Anterior cingulate cortex (tissue), 58 donors: ENCODE data around the gene SLC38A6.

Source experiments
- DNase-seq, 58 donors: peaks; one replicate each; lab custom pipeline; 2025; lab: John Stamatoyannopoulos, UW

The SLC38A6 gene

GRCh38 chr14:60980811-60981632 lies at the start of gene SLC38A6, which contains the start of gene TRMT5:
SLC38A6 (plus strand) TSS chr14:60981245; CDS start chr14:60981278, 33 bp downstream.
TRMT5 (minus strand) TSS chr14:60981079; CDS start chr14:60980973, 106 bp downstream.
- peak; percentile 53 to 96 (median 92) for DNase-seq

GRCh38 chr14:60933920-60934655 lies 47.0 kb upstream of the SLC38A6 start:
- no peak for DNase-seq

GRCh38 chr14:60935319-60935718 lies 45.7 kb upstream of the SLC38A6 start:
- DNase-seq, result no peak

GRCh38 chr14:60943637-60944032 lies 37.4 kb upstream of the SLC38A6 start:
- DNase-seq, result no peak

GRCh38 chr14:60944204-60944603 lies 36.8 kb upstream of the SLC38A6 start:
- DNase-seq, result no peak

- no peak for DNase-seq
Measured at GRCh38 chr14:60945984-60946383, 35.1 kb upstream of the SLC38A6 start.

- no peak for DNase-seq
Measured at GRCh38 chr14:60946773-60947172, 34.3 kb upstream of the SLC38A6 start.

GRCh38 chr14:60951776-60952435 lies 29.1 kb upstream of the SLC38A6 start:
- DNase-seq, result no peak

- no peak for DNase-seq
Measured at GRCh38 chr14:60956202-60956601, 24.8 kb upstream of the SLC38A6 start.

GRCh38 chr14:60956632-60957031 lies 24.4 kb upstream of the SLC38A6 start:
- no peak for DNase-seq

- DNase-seq, result no peak
Measured at GRCh38 chr14:60958146-60958545, 22.9 kb upstream of the SLC38A6 start.

- DNase-seq, result no peak
Measured at GRCh38 chr14:60963761-60964160, 17.3 kb upstream of the SLC38A6 start.

GRCh38 chr14:60964904-60965303 lies 16.1 kb upstream of the SLC38A6 start:
- DNase-seq, result no peak

GRCh38 chr14:60965402-60965801 lies 15.6 kb upstream of the SLC38A6 start:
- no peak for DNase-seq

GRCh38 chr14:60968099-60968498 lies 12.9 kb upstream of the SLC38A6 start:
- DNase-seq, result no peak

GRCh38 chr14:60968671-60969070 lies 12.4 kb upstream of the SLC38A6 start:
- DNase-seq, result no peak

- DNase-seq, result no peak
Measured at GRCh38 chr14:60970146-60970545, 10.9 kb upstream of the SLC38A6 start.

- DNase-seq, result no peak
Measured at GRCh38 chr14:60971271-60971670, 9.8 kb upstream of the SLC38A6 start.

- DNase-seq, result no peak
Measured at GRCh38 chr14:60972295-60972694, 8.8 kb upstream of the SLC38A6 start.

GRCh38 chr14:60973070-60973469 lies 8.0 kb upstream of the SLC38A6 start:
- DNase-seq, result no peak

GRCh38 chr14:60974090-60974651 lies 6.9 kb upstream of the SLC38A6 start:
- no peak for DNase-seq
